HG03097 (cell line): ENCODE results near the gene METTL25B.

Experiments used
- ATAC-seq: cut with Tn5 transposase; IDR thresholded peaks from one replicate; pipeline ENCODE4 v1.9.1; 2021; ENCODE audit not compliant: unreplicated experiment, low FRiP score

Gene METTL25B

DNA sequence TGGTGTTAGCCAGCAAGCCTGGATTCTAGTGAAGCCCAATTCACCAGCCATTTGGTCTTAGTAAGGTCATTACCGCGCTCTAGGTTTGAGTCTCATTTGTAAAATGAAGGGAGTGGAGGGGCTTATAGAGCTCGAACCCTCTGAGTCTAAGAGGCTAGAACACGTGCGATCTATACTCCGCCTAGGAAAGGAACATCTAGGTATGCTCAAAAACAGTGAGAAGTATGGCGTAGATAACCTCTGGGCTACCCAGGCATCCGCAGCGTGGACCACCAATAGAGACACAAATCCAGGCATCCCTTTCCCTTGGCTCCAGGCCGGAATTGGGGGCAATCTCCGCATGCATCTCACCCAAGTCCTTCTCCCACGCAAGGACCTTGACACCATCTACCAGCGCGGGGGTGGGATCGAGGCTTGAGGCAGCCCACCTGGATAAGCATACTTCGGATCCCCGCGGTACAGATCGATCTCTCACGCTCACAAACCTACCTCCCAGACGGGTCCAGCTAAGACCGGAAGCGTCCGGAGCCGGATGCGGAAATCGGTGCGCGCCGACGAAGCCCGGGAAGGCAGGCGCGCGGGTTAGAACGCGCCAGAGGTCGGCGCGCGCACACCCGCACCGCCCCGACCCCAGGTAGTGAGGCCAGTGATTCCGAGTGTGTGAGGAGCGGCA lies at the start of gene METTL25B:
Gene METTL25B (plus strand): TSS at position 544 of the 673 bp plus-strand sequence. CDS start 636 bp downstream, outside the sequence.
- ATAC-seq, result peak; percentile 36

DNA sequence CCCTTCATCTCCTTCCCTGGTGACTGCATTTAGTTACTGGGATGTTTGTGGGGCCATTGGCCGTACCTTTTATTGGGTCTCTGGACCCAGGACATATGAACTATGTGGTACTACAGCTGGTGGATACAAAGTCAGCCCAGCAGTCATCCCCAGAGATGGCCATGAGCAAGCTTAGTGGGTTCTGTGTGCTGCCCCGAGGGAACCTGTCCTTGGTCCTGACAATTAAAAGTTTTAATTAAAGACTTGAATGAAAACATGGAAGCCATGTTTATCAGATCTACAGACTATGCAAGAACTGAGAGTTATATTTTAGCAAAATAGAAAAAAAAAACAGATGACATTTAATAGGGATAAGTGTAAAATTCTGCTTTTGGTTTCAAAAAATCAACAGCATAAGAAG lies 48.2 kb upstream of the METTL25B start:
- no peak for ATAC-seq

DNA sequence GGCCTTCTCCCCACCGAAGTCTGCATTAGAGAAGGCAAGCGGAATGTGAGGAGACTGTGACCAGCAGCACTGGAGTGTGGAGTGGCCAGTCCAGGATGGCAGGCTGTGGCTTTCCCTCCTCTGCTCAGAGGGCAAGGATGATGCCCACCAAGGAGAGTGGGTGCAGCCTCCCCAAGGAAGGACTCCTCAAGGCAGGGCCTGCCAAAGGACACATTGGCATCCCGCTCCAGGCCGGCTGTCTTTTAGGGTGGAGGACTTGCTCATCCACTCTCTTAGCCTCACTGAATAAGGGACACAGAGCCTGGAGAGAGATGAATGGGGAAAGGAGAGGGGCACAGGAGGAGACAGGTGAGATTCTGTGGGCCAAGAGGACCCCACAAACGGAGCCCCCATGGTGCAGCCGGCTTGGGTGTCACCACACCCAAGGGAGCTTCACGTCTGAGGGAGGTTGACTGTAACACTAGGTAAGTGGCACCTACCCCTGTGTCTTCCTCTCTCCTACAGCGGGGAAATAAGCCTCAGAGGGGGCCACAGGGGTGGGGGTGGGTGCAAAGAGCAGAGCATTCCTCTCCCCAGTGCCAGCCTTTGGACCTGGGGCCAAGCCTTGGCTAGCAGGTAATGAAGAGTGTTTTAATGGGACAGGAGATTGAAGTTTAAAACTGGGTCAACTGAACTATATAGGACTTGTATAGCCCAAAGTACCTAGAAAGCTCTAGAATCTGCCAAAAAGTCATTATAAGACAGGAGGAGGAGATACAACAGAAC lies 46.9 kb upstream of the METTL25B start:
- ATAC-seq, result no peak

DNA sequence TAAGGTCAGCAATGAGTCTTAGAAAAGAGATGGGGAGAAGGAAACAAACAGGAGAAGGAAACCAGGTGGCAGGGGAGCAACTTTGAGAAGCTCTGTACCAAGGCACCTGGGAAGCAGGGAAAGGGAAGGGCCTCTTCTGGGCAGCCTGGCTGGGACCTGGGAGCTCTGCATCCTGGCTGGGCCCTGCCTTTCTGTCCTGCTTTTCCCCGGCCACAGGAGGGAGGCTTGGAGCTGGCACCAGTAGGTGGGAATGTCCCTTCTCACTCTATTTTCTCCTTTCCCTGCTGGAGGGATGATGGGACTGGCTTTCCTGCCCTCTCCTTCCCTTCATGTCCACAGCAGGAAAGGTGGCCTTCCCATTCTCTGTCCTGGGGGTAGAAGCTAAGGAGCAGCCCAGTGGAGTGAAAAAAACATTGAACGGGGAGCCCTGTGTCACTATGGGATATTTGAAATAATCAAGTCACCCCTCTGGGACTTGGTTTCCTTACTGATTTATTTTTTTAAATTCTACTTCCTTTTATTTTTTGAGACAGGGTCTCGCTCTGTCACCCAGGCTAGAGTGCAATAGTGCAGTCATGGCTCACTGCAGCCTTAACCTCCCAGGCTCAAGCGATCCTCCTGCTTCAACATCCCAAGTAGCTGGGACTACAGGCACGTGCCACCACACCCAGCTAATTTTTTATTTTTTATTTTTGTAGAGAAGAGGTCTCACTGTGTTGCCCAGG lies 45.9 kb upstream of the METTL25B start:
- ATAC-seq, result no peak

DNA sequence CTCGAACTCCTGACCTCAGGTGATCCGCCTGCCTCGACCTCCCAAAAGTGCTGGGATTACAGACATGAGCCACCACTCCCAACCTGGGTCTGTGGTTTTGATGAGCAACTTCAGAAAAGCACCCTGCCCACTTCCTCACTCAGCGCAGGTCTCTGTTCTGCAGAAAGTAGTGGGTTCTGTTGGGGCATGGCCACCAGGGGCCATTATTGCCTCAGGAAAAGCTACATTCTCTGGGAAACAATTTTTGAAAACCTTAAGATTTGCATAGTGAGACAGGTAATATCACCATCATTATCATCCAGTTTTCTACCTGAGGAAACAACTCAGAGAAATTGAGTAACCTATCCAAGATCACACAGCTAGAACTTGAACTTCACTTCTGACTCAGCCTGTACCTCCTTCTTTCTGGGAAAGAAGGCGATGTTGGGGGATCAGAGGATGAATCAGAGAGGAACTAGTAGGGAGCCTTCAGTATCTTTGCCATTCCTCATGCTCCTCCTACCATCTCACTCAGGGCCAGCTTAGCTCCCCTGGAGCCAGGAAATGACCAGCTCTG lies 44.0 kb upstream of the METTL25B start:
- no peak for ATAC-seq

DNA sequence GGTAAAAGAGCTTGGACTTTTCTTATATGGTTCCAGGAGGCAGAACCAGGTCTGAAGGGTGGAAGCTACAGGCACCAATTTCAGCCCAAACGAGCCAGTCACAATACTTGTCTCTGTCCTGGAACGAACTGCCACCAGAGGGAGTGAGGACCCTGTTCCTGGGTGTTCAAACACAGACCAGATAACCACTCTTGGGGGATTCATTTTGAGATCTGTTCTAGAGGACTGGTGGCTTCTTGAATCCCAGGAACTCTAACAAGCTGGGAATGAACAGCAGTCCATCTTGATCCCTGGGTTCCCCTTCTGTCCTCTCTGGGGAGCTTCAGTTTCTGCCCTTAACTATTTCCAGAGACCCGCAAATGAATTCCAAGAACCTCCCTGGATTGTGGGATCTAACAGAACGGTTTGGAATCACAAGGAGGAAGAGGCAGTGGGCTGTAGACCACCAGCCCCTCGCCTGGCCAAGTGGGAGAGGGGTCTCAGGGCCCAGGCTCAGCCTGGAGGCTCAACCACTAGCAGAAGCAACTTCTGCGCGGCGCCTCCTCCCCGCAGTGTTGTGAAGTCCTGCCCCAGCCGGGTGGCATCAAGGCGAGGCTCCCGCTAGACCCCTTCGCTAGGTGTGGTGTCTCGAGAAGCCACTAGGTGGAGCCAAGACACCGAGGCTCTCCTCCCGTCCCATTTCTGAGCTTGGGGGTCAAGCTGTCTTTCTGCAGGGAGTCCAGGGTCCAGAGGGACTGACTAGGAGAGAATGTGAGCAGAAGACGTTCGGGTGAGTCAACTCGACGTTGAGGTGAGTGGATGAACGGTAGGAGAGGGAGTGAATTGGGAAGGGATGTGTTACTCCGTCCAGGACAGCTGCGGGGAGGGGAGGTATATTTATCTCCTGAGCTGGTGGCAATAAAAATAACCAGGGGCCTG lies 39.0 kb upstream of the METTL25B start:
- no peak for ATAC-seq

DNA sequence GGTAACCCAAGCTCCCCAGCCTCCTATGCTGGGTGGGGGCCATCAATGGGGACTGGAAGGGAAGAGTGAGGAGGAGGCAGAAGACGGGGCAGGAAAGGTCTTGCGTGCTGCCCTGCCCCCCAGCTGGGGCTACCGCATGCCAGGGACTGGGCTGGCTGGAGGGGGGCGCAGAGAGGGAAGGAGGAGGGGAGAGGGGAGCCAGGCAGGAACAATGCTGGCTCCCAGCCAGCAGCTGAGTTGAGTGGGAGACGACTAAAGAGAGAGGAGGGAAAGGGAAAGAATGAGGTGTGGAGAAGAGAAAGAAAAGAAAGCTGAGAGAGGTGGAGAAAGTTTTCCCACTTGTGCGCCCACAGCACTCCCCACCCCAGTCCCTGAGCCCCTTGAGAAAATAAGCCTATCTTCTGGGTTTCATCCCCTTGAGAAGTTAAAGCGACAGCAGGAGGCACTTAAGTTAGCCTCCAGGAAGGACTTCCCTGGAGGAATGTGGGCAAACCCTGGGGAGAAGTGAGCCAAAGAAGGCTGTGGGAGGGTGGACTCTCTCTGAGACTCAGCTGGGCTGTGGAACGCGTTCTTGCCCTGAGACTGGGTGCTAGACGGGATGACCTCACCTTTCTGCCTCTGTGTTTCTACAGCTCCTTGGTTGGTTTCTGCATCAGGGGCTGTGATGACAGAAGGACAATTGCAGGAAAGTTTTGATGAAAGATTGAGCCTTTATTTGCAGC lies 38.2 kb upstream of the METTL25B start:
- no peak for ATAC-seq

DNA sequence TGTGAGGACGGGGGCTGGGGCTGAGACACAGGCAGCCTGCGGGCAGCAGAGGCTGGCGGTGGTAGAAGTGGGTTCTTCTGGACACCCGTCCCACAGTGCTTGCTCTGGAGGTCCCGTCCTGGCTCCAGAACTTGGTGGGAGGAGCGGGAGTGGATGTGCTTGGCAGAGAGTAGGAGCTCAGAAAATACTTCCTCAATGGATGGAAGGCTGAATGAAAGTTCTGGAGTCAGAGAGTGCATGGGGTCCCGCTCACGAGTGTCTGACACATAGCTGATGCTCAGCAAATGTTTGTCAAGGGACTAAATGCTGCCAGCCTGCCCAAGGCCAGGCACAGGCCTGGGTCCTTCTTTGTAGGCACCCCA lies 37.6 kb upstream of the METTL25B start:
- no peak for ATAC-seq

DNA sequence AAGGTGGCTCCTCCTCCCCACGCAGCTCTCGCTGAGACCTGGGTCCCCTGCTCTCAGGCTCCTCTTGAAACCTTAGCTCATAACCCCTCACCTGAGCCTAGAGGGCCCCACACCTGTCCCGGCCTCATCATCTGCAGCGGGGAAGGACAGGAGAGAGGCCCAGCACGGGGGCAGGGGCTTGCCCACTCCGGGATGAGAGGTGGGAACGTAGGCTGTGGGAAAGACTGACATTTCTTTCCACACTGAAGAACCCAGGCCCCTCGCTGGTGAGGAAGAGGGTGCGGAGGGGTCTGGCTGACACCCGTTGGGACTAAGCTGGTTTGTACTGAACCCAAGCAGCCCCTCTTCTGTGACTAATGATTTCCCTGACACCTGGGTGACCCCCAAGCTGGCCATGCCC lies 37.1 kb upstream of the METTL25B start:
- ATAC-seq, result no peak

DNA sequence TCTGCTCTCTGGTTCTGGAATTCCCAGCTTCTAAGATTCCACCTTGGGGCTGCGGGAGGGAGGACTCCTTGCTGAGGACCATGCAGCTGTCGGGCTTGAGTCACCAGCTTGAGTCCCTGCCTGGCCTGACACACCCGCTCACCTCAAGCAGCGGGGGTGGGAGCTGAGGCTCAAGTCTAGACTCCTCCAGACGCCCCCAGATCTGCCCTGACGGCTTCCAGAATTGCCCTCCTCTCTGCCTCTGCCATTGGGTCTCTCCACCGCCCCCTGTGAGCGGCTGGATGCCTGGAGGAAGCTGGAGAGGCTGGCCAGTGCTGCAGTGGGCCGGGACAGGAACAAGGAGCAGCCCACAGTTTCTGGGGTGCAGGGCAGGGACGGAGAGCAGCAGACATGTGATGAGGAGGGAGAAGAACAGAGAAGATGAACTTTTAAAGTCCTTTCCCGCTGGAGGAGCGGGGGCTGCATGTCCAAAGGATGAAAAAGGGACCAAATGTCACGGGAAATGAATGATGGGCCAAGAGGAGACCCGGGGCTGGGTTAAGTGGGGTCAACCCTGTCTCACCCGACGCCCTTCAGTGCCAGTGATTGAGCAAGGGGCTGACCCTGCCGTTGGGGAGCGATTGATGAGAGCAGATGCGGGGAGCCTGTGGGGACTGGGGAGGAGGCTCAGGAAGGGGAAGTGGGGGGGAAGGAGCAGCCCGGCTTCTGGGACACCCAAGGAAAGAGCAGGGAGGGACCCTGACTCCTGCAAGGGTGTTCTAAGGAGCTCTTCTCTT lies 36.4 kb upstream of the METTL25B start:
- no peak for ATAC-seq

DNA sequence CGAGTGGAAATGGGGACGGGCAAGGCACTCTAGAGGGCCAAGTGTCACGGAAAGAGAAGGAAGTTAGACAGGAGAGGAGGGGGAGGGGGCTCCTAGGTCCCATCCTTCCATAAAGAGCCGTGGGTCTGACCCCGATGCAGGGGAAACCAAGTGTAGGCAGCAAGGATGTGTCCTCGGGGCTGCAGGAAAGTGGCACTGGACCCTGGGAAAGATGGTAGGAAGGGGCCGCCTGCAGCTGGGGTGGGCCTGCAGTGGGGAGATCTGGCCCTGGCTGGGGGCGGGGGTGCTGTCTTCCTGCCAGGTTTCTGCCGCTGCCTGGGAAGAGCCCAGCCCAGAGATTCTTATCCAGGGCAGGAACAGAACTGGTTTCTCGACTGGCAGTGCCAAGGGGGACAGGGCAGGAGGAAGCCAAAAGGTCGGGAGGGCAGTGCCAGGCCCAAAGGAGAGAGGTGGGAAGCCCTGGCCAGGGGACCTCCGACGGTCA lies 35.8 kb upstream of the METTL25B start:
- ATAC-seq, result no peak

DNA sequence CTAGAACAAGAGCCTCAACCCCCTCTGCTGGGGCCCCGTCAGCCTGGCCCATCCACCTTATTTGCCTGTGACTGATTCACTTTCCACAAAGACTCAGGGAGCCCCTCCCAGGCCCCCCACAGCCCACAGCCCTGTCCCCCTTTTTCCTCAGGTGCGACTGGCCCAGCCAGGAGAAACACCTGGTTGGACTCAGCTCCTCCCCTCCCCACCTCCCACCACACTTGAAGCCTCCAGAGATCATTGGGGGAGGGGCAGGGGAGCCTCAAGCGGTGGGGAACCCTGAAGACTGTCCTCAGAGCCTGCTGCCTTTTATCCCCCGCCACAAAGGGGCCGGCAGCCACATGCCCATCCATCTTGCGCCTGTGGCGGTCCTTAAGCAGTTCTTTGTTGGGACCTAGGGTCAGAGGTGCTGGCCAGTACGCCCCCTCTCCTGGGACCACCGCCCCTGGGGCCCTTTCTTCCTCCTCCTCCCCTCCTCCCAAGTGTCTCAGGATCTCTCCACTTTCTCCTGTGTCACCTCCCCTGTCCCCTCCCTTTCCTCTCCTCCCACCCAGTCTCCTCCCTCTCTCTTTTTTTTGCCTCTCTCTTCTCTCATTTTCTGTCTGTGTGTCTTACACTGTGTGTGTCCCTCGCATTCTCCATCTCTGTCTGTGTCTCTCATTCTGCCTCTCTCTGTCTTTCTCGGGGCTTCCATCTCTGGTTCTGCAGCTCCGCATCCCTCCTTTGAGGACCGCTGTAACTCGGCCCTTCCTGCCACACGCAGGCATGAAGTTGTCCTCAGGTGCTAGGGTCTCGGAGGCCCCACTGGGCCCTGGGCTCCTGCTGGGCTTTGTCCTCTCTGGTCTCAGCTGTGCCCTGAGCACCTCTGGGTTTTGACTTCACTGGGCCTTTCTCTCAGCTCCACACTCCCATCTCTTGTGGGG lies 35.1 kb upstream of the METTL25B start:
- ATAC-seq, result no peak

DNA sequence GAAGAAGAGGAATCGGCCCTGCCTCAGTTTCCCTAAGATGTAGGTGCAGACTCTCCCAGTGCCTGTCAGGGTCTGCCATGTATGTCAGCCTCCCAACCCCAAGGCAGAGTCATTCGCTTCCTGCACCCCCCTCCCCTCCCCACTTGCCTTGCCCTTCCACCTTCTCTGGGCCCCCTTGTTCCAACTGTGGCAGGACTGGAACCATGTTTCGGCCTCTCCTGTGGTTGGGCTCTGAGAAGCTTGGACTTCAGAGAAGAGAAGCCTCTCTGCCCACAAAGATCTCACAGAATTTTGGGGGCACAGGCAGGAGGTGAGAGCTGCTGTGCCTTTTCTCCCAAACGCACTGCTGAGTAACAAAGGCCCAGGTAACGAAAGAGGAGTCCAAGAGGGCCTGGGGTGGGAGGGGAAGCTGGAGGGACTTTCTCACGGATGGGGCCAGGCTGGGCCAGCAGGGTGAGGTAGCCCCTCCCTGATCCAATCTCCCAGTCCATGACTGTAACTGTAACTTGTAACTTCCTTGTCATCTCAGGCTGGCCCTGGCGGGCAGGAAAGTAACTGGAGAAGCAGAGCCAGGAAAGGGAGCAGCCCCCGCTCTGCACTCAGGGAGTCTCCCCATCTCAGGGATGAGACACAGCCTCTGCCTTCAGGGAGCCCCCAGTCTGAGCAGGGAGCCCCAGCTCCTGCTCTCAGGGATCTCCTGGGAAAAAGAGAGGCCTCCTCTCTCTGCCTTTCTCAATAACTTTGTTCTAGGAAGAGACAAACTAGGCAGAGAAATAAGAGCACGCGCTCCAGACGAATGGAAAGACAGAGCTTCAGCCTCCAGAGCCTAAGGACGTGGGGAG lies 34.2 kb upstream of the METTL25B start:
- no peak for ATAC-seq

DNA sequence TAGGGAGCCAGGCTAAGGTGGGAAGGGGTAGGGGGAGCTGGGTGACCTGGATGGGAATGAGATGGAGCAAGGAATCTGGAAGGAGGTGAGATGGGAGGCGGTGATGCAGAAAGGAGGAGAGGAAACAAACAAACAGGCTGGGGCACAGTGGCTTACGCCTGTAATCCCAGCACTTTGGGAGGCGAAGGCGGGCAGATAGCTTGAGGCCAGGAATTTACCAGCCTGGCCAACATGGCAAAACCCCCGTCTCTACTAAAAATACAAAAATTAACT lies 33.6 kb upstream of the METTL25B start:
- ATAC-seq, result no peak

DNA sequence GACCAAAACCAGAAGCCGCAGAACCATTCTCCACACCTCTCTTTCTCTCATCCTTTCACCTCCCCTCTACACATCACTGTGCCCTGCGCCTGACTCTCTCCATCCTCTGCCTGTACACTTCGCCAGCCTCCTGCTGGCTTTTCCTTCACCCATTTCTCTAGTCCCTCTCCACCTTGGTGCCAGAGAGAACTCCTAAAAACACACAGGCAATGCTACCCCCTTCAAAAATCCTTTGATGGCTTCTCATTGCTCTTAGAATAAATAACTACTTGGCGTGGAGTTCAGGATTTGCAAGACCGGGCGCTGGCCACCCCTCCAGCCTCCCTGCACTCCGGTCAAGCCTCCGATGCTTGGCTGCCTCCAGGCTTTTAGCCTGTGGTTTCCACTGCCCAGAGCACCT lies 31.5 kb upstream of the METTL25B start:
- no peak for ATAC-seq

DNA sequence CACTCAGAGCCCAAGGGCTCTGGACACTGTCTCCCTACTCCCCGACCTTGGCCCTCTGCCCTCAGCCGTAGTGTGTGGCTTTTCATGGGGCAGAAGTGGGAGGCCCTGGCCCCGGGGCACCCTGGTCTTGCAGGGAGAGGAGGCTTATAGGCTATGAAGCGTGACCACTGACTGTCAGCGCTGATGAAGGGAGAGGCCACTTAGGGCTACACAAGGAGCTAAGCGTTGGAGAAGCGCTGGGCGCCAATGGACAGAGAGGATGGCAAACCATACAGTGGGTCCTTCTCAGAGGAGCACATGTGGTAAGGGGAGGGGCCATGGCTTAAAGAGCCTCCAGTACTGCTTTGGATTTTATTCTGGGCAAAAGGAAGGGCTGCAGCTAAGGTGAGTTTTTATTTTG lies 30.8 kb upstream of the METTL25B start:
- ATAC-seq, result no peak

DNA sequence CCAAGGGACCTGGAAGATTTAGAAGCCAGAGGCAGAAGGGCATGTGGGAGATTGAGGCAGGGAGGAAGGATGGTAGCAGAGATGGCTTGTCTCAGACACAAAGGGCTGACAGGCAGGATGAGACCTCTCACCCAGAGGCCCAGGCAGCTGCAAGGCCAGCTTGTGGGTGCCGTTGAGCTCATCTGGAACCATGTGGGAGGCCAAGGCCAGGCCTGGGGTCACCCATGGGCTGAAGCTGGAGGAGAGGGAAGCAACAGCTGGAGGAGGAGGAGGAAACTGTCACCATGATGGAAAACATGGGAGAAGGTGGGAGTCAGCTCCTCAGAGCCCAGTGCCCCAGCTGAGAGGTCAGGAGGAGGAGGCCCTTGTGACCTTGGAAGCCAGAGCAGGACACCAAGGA lies 29.3 kb upstream of the METTL25B start:
- no peak for ATAC-seq
